CD4-positive, alpha-beta T cell treated with Interleukin-6 for 4 hours (primary cell): ENCODE data around the gene EFNA2.

Experiments used
- DNase-seq: peaks from one replicate; pipeline ENCODE4 v3.0.0-alpha.2; 2020; ENCODE audit warnings: mixed read lengths

Gene EFNA2

GRCh38 chr19:1249298-1249989, 36.2 kb upstream of the EFNA2 start:
- peak; percentile 97 for DNase-seq

GRCh38 chr19:1249990-1250436, 35.7 kb upstream of the EFNA2 start:
- DNase-seq: no peak

- peak; percentile 77 for DNase-seq
Measured at GRCh38 chr19:1250437-1251260, 35.0 kb upstream of the EFNA2 start.

- peak; percentile 84 for DNase-seq
Measured at GRCh38 chr19:1251330-1252220, 34.1 kb upstream of the EFNA2 start.

- peak; percentile 87 for DNase-seq
Measured at GRCh38 chr19:1252221-1252820, 33.4 kb upstream of the EFNA2 start.

GRCh38 chr19:1252821-1253513, 32.7 kb upstream of the EFNA2 start:
- DNase-seq: peak; percentile 92

- DNase-seq: no peak
Measured at GRCh38 chr19:1253514-1254080, 32.1 kb upstream of the EFNA2 start.

GRCh38 chr19:1254081-1254527, 31.6 kb upstream of the EFNA2 start:
- no peak for DNase-seq

- no peak for DNase-seq
Measured at GRCh38 chr19:1254530-1255185, 31.0 kb upstream of the EFNA2 start.

GRCh38 chr19:1255186-1256161, 30.2 kb upstream of the EFNA2 start:
- DNase-seq: no peak

GRCh38 chr19:1256646-1257474, 28.8 kb upstream of the EFNA2 start:
- DNase-seq: no peak

GRCh38 chr19:1257475-1258162, 28.1 kb upstream of the EFNA2 start:
- DNase-seq: no peak

GRCh38 chr19:1258163-1258492, 27.5 kb upstream of the EFNA2 start:
- DNase-seq: no peak

- no peak for DNase-seq
Measured at GRCh38 chr19:1258707-1259205, 26.9 kb upstream of the EFNA2 start.

- peak; percentile 74 for DNase-seq
Measured at GRCh38 chr19:1259206-1259875, 26.3 kb upstream of the EFNA2 start.

GRCh38 chr19:1259876-1260748, 25.6 kb upstream of the EFNA2 start:
- DNase-seq: peak; percentile 55
